ENCODE results near the gene EXOSC7. TPM values are rescaled to one million over a fixed set of nuclear protein-coding genes. Genes with fewer than 3 reads are reported as not detected.

EXOSC7 gene
- polyA plus RNA-seq, 1 of the 3 experiments (the other 2 are of a cell fraction): 83.5 TPM

GRCh38 chr3:45043728-45044299 lies 67.8 kb downstream of the EXOSC7 start (continued):
- no peak for TF ChIP-seq TAF1 (IDR thresholded peaks at IDR 0.05; ENCODE audit: borderline replicate concordance, low read depth, low read length)
- TF ChIP-seq GABPA (IDR thresholded peaks at IDR 0.05; ENCODE audit: low read depth): no peak

DNA sequence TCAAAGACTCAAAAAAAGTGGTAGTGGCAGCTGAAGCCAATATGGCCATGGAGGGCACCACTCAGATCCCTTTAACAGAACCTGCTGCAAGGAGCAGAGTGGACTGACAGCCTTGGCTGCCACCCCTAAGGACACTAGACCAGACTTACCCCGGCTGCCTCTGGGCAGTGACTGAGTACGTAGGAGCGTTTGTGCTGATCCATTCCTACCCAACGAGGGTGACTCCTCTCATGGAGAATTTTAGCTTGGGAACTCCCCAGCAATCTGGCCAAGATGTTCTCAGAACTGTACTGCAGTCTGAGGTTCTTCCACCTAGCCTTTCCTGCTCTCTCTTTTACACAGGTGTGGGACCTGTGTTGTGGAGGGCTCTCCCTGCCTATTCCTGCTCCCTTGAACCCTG lies 72.2 kb downstream of the EXOSC7 start:
- Histone ChIP-seq H3K27ac (ENCODE audit: low read depth in 2 of 2, low read length in 1 of 2) (no peak overlapping the region), H3K4me1 (ENCODE audit: control insufficient read depth in 1 of 2, insufficient read depth in 2 of 2, low read depth in 1 of 2, low read length in 1 of 2) (peaks cover 0 to 10% of the 10 kb centered on the region in 2 experiments; a peak in 2 of 4 replicates), H3K9ac (no peak overlapping the region), H3K4me3 (ENCODE audit: low read depth in 2 of 2, low read length in 1 of 2) (no peak overlapping the region), H3K9me3 (no peaks in the 10 kb centered on the region), H3K79me2 (ENCODE audit: insufficient read depth) (no peaks in the 10 kb centered on the region), H4K20me1 (ENCODE audit: insufficient read depth) (no peaks in the 10 kb centered on the region), H3F3A (replicated peaks; ENCODE audit: insufficient read depth) (peaks cover 9% of the 10 kb centered on the region), H3K9me2 (no peaks in the 10 kb centered on the region), H3K4me2 (no peak overlapping the region), H3K36me3 (replicated peaks in 1 of 2; ENCODE audit: control insufficient read depth in 1 of 2, insufficient read depth in 2 of 2, low read length in 1 of 2) (no peaks in the 10 kb centered on the region), H2AFZ (ENCODE audit: low read depth) (no peak overlapping the region), H3K27me3 (ENCODE audit: insufficient read depth) (no peaks in the 10 kb centered on the region)
- POLR2A ChIA-PET: no interaction called here
- DNase-seq: no peak
- no CpG with 5 or more reads among the region's 4 CpGs for WGBS (ENCODE audit: low lambda C conversion rate)
- CTCF ChIA-PET: interaction anchor here (2.2 to 16.7 kb wide), 4 partner anchors 6 to 167 kb away, joined by 9 to 631 read pairs (median 71); partner anchors contain the start of gene TMEM158
- TF ChIP-seq NFIC (IDR thresholded peaks at IDR 0.05; ENCODE audit: borderline replicate concordance) (no peak), MXI1 (IDR thresholded peaks at IDR 0.05; ENCODE audit: low read depth, low read length) (no peak), NRF1 (IDR thresholded peaks at IDR 0.05; ENCODE audit: low read depth, low read length) (no peak), MEF2A (IDR thresholded peaks at IDR 0.05; ENCODE audit: borderline replicate concordance, low read depth) (no peak), GATA2 (CRISPR knock-in tag; IDR thresholded peaks at IDR 0.05) (no peak), EP300 (IDR thresholded peaks at IDR 0.05; ENCODE audit: borderline replicate concordance in 1 of 2, low read depth in 1 of 2, low read length in 1 of 2) (no peak), YY1 (IDR thresholded peaks at IDR 0.05; ENCODE audit: low read depth) (no peak), FOXM1 (IDR thresholded peaks at IDR 0.05; ENCODE audit: low read depth) (no peak), FOXJ3 (CRISPR knock-in tag; IDR thresholded peaks at IDR 0.05) (no peak)

DNA sequence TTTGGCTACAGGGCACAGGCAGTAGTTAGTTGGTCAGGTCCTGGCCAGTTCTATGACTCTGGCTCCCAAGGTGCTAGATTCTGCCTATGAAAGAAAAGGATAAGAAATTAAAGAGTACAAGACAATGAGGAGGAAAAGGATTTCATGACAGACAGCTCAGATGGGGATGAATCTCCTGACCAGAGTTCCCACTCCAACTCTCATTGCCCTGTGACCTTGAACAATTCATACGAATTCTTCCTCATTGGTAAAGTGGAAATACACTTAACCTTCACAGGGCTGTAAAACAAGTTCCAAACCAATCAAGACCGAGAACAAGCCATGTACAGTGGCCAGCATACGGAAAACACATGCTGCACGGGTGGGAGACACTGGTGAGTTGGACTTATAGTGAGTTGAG lies 73.8 kb downstream of the EXOSC7 start:
- H3F3A ChIP-seq (replicated peaks; ENCODE audit: insufficient read depth): peaks cover 4% of the 10 kb centered on the region
- H3K27ac ChIP-seq (ENCODE audit: low read depth in 2 of 2, low read length in 1 of 2): no peak overlapping the region
- H3K9me2 ChIP-seq: no peaks in the 10 kb centered on the region
- H3K4me3 ChIP-seq (ENCODE audit: low read depth in 2 of 2, low read length in 1 of 2): no peak overlapping the region
- TF ChIP-seq SIN3A (IDR thresholded peaks at IDR 0.05; ENCODE audit: borderline replicate concordance, low read depth, low read length): no peak
- TF ChIP-seq, protein P1, sequence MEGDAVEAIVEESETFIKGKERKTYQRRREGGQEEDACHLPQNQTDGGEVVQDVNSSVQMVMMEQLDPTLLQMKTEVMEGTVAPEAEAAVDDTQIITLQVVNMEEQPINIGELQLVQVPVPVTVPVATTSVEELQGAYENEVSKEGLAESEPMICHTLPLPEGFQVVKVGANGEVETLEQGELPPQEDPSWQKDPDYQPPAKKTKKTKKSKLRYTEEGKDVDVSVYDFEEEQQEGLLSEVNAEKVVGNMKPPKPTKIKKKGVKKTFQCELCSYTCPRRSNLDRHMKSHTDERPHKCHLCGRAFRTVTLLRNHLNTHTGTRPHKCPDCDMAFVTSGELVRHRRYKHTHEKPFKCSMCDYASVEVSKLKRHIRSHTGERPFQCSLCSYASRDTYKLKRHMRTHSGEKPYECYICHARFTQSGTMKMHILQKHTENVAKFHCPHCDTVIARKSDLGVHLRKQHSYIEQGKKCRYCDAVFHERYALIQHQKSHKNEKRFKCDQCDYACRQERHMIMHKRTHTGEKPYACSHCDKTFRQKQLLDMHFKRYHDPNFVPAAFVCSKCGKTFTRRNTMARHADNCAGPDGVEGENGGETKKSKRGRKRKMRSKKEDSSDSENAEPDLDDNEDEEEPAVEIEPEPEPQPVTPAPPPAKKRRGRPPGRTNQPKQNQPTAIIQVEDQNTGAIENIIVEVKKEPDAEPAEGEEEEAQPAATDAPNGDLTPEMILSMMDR (IDR thresholded peaks at IDR 0.05): no peak
- no peak for TF ChIP-seq FOXM1 (IDR thresholded peaks at IDR 0.05; ENCODE audit: low read depth)
- no peak for TF ChIP-seq EZH2phosphoT487 (IDR thresholded peaks at IDR 0.05; ENCODE audit: borderline replicate concordance, low read depth)
- TF ChIP-seq, protein P2, sequence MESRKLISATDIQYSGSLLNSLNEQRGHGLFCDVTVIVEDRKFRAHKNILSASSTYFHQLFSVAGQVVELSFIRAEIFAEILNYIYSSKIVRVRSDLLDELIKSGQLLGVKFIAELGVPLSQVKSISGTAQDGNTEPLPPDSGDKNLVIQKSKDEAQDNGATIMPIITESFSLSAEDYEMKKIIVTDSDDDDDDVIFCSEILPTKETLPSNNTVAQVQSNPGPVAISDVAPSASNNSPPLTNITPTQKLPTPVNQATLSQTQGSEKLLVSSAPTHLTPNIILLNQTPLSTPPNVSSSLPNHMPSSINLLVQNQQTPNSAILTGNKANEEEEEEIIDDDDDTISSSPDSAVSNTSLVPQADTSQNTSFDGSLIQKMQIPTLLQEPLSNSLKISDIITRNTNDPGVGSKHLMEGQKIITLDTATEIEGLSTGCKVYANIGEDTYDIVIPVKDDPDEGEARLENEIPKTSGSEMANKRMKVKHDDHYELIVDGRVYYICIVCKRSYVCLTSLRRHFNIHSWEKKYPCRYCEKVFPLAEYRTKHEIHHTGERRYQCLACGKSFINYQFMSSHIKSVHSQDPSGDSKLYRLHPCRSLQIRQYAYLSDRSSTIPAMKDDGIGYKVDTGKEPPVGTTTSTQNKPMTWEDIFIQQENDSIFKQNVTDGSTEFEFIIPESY (IDR thresholded peaks at IDR 0.05; ENCODE audit: borderline replicate concordance, low read depth): no peak
- TF ChIP-seq TCF12 (IDR thresholded peaks at IDR 0.05): no peak
- no peak for TF ChIP-seq RFX5 (IDR thresholded peaks at IDR 0.05; ENCODE audit: low read length)
- TF ChIP-seq TAF1 (IDR thresholded peaks at IDR 0.05; ENCODE audit: borderline replicate concordance, low read depth, low read length): no peak
- no peak for TF ChIP-seq ELF1 (IDR thresholded peaks at IDR 0.05)
- peaks cover 0 to 2% of the 10 kb centered on the region in 2 experiments; a peak in 2 of 4 replicates for H3K4me1 ChIP-seq (ENCODE audit: control insufficient read depth in 1 of 2, insufficient read depth in 2 of 2, low read depth in 1 of 2, low read length in 1 of 2)
- WGBS (ENCODE audit: low lambda C conversion rate): 86% methylated on average over 4 of the region's 4 CpGs
- no peak overlapping the region for H3K9ac ChIP-seq
- H3K9me3 ChIP-seq: no peaks in the 10 kb centered on the region
- no peaks in the 10 kb centered on the region for H4K20me1 ChIP-seq (ENCODE audit: insufficient read depth)
- ChIA-PET CTCF (interaction anchor here (1.0 to 9.6 kb wide), 2 partner anchors 7 to 161 kb away, joined by 4 to 129 read pairs; no protein-coding TSS in a partner anchor), POLR2A (no interaction called here)
- H3K27me3 ChIP-seq (ENCODE audit: insufficient read depth): no peaks in the 10 kb centered on the region
- DNase-seq: no peak
- no peaks in the 10 kb centered on the region for H3K79me2 ChIP-seq (ENCODE audit: insufficient read depth)
- no peak overlapping the region for H2AFZ ChIP-seq (ENCODE audit: low read depth)
- H3K36me3 ChIP-seq (replicated peaks in 1 of 2; ENCODE audit: control insufficient read depth in 1 of 2, insufficient read depth in 2 of 2, low read length in 1 of 2): no peaks in the 10 kb centered on the region
- no peak overlapping the region for H3K4me2 ChIP-seq
